NK-92 (cell line): ENCODE results near the gene PIGH.
"Not testable (repeated sequence)": the region's sequence is repeated elsewhere in the genome, so short reads cannot be mapped to it uniquely, and the experiment has no call there.

Source experiments
- DNase-seq: peaks from one replicate; lab custom pipeline; 2025; ENCODE audit not compliant: unreplicated experiment; lab: John Stamatoyannopoulos, UW

The PIGH gene

DNA sequence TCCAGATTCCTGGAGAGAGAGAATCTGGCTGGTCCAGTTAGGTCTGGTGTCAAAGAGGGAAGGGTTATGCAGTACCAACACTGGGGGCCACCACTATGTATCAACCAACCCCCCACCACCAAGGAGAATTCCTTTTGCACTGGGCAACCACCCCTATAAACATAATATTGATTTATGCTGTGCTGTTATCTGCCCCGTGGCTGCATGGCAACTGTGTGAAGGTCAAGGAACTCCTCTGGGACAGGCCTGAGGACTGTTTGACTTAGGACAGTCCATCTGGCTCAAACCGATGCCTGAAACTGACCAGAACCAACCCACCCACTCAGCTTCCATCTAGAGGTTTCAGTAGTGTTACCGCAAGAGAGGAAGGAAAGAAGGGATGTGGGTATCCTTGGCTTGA, 46.5 kb downstream of the PIGH start:
- no peak for DNase-seq

DNA sequence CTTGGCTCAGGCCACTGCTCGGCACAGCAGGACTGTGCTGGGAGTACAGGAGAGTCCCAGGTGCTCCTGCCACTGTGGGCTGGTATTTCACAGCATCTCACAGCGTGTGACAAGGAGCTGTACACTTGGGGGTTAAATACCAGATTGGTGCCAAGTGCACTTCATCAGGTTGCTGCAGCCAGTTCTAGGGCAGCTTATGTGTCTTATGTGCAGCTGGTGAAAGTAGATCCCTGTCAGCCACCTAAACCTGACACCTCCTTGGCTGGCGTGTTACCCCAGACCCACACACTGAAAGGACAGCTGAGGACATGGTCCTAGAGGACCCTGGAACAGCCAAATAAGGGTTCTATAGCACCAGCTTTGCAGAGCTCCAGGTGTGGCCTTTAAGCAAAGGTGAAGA, 48.1 kb downstream of the PIGH start:
- no peak for DNase-seq

DNA sequence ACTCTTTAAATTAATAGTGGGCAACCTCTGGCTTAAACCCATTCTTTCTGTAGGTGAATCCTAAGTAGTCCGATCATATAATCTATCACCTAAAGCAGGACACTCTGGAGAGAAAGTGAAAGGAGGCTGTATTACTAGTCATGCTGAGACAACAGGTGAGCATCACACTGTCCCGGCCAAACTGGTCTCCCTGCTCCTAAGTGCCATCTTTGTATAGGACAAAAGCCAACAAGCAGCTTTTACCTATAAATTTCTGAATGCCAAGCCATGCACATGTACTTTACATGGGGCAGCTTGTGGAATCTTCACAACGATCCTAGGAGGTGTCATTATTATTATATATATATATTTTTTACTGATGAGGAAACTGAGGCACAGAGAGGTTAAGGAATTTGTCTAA, 48.9 kb downstream of the PIGH start:
- DNase-seq, result no peak

DNA sequence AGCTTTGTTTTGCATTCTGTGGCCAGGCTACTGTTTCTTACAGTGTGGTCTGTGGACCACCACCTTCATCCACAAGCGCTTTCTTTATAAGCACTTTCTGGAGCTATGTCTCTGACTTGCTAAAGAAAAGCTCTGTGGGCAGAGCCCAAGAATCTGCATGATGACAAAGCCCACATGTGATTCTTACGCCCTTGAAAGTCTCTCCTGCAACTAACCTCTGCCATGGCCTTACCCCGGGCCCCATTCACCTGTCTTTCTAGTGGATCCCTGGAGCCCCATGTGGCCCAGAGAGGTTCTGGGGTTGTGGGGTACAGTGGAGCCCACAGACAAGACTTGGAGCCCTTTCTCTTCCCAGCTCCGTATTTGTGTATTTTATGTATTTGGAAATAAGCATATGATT, 50.3 kb downstream of the PIGH start:
- no peak for DNase-seq

DNA sequence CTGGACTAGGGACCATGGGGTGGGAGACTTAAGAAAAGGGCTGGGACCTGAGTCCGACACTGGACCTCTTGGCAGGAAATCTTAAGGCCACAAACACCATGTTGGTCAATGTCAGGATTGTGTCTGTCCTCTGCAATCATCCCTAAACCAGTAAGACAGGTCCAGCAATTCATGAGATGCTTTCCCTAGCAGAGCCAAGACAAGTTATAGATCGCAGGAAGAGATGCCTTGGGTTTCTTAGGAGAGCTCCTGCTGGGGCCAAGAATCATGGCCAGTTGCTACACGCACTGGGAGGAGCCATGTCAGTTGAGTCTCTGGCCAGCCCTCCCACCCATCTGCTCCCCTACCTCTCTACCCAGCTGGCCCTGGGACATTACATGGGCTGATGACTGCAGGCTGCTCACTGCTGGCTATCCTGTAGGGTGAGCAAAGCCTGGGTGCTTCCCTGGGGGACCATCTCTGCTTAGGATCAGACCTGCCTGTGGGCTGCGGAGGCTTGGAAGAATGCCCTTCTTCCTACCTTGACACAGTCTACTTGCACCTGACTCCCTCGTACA, 52.8 kb downstream of the PIGH start:
- no peak for DNase-seq

DNA sequence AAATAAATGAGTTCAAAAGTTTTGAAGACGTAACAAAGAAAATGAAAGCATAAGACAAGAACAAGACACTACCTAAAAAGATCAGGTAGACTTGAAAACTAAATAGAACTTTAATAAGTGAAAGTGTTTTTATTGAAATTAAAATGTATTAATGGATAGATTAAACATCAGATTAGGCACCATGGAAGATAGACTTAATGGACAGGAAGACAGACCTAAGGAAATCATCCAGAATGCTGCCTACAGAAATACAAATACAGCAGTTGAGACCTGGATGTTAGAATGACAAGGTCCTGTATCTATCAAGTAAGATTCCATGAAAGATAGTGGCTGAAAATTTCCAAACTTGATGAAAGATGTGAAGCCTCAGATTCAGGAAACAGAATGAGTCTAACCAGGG, 55.5 kb downstream of the PIGH start:
- DNase-seq, result no peak

DNA sequence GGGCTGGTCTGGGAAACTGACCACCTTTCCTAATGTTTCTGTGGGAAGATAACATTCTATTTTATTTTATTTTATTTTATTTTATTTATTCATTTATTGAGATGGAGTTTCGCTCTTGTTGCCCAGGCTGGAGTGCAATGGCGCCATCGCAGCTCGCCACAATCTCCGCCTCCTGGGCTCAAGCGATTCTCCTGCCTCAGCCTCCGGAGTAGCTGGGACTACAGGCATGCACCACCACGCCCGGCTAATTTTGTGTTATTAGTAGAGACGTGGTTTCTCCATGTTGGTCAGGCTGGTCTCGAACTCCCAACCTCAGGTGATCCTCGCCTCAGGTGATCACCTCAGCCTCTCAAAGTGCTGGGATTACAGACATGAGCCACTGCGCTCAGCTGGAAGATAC, 57.4 kb downstream of the PIGH start:
- DNase-seq, result not testable (repeated sequence)

DNA sequence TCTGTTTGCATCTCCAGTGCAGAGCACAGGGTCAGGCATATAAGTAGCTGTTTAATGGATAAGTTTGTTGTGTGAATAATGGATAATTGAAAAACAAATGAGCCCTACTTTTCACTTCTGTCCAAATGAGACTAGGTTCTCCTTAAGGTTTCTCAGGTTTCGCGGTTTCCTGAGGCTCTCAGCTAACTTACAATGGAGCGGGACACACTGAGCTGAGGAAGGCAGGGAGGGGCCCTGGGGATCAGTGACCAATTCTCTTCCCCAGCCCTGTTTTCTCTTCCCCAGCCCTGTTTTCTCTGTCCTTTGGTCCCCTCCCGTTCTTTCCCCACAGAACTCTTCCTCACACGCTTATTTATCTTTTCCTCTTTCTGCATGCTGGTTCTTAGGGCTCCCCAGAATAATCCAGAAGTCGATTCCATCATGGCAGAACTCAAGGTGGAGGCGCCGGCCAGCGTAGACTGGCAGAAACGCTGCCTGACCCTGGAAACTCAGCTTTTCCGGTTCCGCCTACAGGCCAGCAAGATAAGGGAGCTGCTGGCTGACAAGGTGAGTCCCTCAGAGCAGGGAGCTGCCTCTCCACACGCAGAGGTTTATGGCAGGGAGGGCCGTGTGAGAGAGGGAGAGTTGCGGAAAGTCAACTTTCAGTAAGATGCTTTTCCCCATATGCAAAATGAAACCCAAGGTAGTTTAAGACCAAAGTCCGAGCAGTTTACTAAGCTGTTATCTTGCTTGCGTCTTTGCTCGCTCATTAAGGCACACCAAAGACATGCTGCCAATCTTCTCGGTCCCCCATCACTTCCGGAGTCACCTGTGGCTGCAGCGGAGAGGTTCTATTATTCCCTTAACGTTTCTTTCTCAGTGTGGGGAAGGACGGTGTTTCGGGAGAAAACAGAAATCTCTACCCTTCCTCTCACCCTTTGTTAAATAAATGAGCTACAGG, 58.4 kb downstream of the PIGH start:
- DNase-seq, result no peak
